HG02763 (cell line): Measurements from ENCODE around the gene TMEM47.

Experiments
- ATAC-seq: cut with Tn5 transposase; IDR thresholded peaks from one replicate; pipeline ENCODE4 v1.9.1; 2021; ENCODE audit warnings: mild to moderate bottlenecking, moderate library complexity; ENCODE audit not compliant: unreplicated experiment

TMEM47 gene

DNA sequence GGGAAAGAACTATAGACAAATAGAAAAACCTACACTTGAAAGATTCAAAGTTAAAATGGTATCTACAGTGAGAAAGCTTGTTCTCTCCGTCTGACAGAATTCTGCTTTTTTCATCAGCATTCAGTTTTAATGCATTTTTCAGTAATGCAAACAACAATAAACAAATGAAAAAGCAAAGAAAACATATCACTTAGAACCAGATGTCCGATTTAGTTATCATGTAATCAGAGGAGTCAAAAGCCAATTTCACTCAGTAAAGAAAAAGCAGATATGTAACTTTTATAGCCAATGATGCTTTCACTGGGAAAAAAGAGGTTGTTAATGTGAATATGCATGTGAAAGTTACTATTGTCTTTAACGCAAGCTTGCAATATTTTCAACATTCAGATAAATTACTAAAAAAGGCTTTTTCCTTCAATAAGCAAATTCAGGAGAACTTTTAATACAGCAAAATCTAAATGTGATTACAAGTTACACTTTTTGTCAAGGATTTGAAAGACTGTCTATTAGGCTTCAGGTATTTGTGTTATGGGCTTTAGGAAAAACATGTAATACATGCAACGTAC is 70.7 kb downstream of the TMEM47 start:
- no peak for ATAC-seq

DNA sequence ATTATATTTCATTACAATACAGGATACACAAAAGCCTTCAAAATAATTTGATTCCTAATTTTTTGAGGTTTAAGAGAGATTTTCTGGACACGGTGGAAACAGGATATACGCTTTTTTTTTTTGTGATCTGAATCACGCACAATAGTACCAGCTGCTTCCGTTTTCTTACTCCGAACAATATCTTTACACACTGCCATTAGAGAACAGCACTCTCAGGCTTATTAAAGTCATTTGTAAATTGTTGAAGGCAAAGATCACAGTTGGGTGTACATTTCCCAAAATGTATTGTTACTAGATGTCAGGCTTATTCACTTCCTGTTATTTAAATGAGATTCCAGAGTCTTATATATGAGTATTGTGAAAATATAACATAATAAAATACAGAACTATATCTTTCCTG is 71.5 kb downstream of the TMEM47 start:
- ATAC-seq: no peak

DNA sequence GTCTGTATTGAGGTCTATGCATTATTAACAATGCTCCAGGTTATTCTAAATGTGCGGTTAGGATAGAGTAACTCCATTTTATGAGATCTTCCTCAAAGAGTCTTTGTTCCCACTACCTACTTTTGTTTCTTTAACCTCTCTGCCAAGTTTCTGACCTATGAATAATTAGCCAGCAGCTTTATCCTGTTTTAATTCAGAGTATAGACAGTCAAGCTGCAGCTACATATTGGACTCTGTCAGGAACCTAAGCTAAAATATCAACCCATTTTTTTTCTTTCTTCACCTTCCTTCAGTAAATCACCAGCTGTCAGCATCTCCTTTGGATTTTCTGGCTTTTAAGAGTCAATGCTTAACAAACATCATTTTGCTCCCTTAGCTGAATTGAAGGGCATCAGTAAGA is 72.3 kb downstream of the TMEM47 start:
- no peak for ATAC-seq

DNA sequence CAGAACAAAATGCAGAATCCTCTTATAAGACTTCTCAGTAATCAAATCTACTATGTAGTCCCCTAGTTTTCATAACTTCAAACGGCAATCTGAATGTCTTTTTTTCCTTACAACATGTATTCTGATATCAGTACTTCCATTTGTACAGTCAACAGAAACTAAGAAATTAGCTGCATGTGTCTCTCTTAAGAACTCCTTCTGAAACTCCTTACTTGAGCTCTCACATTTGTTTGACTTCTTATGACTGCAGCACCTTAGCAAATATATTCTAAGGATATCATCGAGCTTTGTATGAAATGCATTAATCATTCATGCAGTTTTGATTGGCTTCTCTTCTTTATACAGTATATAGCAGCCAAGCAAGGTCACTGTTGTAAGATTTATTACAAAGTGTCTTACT is 77.0 kb downstream of the TMEM47 start:
- ATAC-seq: no peak

DNA sequence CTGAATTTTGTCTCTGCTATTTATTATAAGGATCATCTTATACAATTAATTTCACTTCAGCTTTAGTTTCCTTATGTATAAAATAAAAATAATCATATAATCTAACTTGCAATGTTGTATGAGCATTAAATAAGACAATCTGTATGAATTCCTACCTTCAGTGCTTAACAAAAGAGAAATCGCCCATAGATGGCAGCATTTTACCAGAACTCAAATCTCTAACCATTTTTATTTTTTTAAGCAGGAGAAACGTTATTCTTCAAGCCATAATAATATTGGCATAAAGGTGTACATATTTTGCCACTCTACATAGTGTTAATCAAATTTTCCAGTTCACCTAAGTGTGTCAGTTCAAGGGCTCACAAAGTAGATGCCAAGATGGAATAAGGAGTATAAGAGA is 78.8 kb downstream of the TMEM47 start:
- ATAC-seq: no peak
